ENCODE results near the gene MYLK.

Gene MYLK

GRCh38 chr3:123871946-123872345 lies 12.2 kb downstream of the MYLK start:
- no peak for DNase-seq

- no peak for DNase-seq
Measured at GRCh38 chr3:123870033-123870432, 14.1 kb downstream of the MYLK start.

- no peak for DNase-seq
Measured at GRCh38 chr3:123869165-123869564, 15.0 kb downstream of the MYLK start.

GRCh38 chr3:123864706-123865105 lies 19.4 kb downstream of the MYLK start:
- no peak for DNase-seq

GRCh38 chr3:123862152-123862551 lies 22.0 kb downstream of the MYLK start:
- DNase-seq, result no peak

- DNase-seq, result no peak
Measured at GRCh38 chr3:123861081-123861836, 22.9 kb downstream of the MYLK start.

- DNase-seq, result no peak
Measured at GRCh38 chr3:123859177-123859576, 25.0 kb downstream of the MYLK start.

GRCh38 chr3:123854905-123855304 lies 29.2 kb downstream of the MYLK start:
- DNase-seq, result no peak

- DNase-seq, result no peak
Measured at GRCh38 chr3:123853686-123854372, 30.3 kb downstream of the MYLK start.

- no peak for DNase-seq
Measured at GRCh38 chr3:123847209-123847608, 36.9 kb downstream of the MYLK start.

GRCh38 chr3:123843668-123844067 lies 40.5 kb downstream of the MYLK start:
- DNase-seq, result no peak

- DNase-seq, result no peak
Measured at GRCh38 chr3:123842711-123843110, 41.4 kb downstream of the MYLK start.

- DNase-seq, result no peak
Measured at GRCh38 chr3:123841476-123842238, 42.5 kb downstream of the MYLK start.

GRCh38 chr3:123840961-123841360 lies 43.2 kb downstream of the MYLK start:
- DNase-seq, result no peak

- DNase-seq, result no peak
Measured at GRCh38 chr3:123837858-123838257, 46.3 kb downstream of the MYLK start.

GRCh38 chr3:123834631-123835030 lies 49.5 kb downstream of the MYLK start:
- no peak for DNase-seq

GRCh38 chr3:123833398-123833785 lies 50.7 kb downstream of the MYLK start:
- DNase-seq, result no peak

- no peak for DNase-seq
Measured at GRCh38 chr3:123832692-123833397, 51.3 kb downstream of the MYLK start.

GRCh38 chr3:123831420-123831819 lies 52.7 kb downstream of the MYLK start:
- no peak for DNase-seq

- no peak for DNase-seq
Measured at GRCh38 chr3:123821920-123822319, 62.2 kb downstream of the MYLK start.

- DNase-seq, result no peak
Measured at GRCh38 chr3:123819949-123820348, 64.2 kb downstream of the MYLK start.

GRCh38 chr3:123818921-123819429 lies 65.2 kb downstream of the MYLK start:
- DNase-seq, result no peak

GRCh38 chr3:123818324-123818920 lies 65.7 kb downstream of the MYLK start:
- no peak for DNase-seq
